WTC11 (cell line): ENCODE data around the gene BBOX1. TPM values are rescaled to one million over a fixed set of nuclear protein-coding genes. Genes with fewer than 3 reads are reported as not detected.

Source experiments
- ATAC-seq: fragments of 200-7000 bp; cut with Tn5 transposase; 2 replicates; pipeline ENCODE4 v1.10.0; 2021; ENCODE audit warnings: mild to moderate bottlenecking, moderate library complexity
- CTCF ChIA-PET: fragments of 300-600 bp; sonication (Branson Sonifier 250); formaldehyde crosslinking; loops from one replicate; lab custom pipeline; 2021; ENCODE audit warnings: antibody characterized with exemption; lab: Charles Lee
- POLR2A ChIA-PET: fragments of 350-600 bp; sonication (Branson Sonifier 250); formaldehyde crosslinking; loops from one replicate; lab custom pipeline; 2021; ENCODE audit warnings: antibody characterized with exemption; lab: Charles Lee
- DNase-seq: peaks from one replicate; pipeline ENCODE4 v3.0.0; 2021; ENCODE audit warnings: low spot score
- H3K27ac Mint-ChIP-seq: 2 replicates; pipeline ENCODE4 v1.8.0; 2021; ENCODE audit warnings: mixed read lengths
- H3K27me3 Mint-ChIP-seq: 2 replicates; pipeline ENCODE4 v1.8.0; 2021; ENCODE audit warnings: low read depth, mild to moderate bottlenecking, moderate library complexity, mixed read lengths
- H3K36me3 Mint-ChIP-seq: 2 replicates; pipeline ENCODE4 v1.8.0; 2021; ENCODE audit warnings: mixed read lengths
- H3K4me1 Mint-ChIP-seq: 2 replicates; pipeline ENCODE4 v1.8.0; 2022; ENCODE audit warnings: mixed read lengths
- H3K4me3 Mint-ChIP-seq: 2 replicates; pipeline ENCODE4 v1.8.0; 2021; ENCODE audit warnings: mild to moderate bottlenecking, moderate library complexity, mixed read lengths
- H3K9me3 Mint-ChIP-seq: 2 replicates; pipeline ENCODE4 v1.8.0; 2021; ENCODE audit warnings: mixed read lengths
- ATF1 ChIP-seq: sonication (generic); formaldehyde crosslinking; IDR thresholded peaks from 2 replicates; pipeline ENCODE4 v1.8.1; 2023; ENCODE audit warnings: mild to moderate bottlenecking, moderate library complexity, missing genetic modification reagents
- EMX1 ChIP-seq: fragments of 250-450 bp; sonication (Bioruptor Pico); IDR thresholded peaks from 2 replicates; pipeline ENCODE4 v1.8.0; 2021; ENCODE audit warnings: mild to moderate bottlenecking
- ETV6 ChIP-seq: sonication (generic); formaldehyde crosslinking; IDR thresholded peaks from 2 replicates; pipeline ENCODE4 v1.8.1; 2022; ENCODE audit warnings: mild to moderate bottlenecking, missing genetic modification reagents
- FOXK1 ChIP-seq: sonication (generic); formaldehyde crosslinking; IDR thresholded peaks from 2 replicates; pipeline ENCODE4 v1.8.0; 2022; ENCODE audit warnings: mild to moderate bottlenecking, moderate library complexity, missing genetic modification reagents
- FOXP1 ChIP-seq: sonication (generic); formaldehyde crosslinking; IDR thresholded peaks from 2 replicates; pipeline ENCODE4 v1.8.0; 2022; ENCODE audit warnings: missing genetic modification reagents, mild to moderate bottlenecking, moderate library complexity, borderline replicate concordance
- JAZF1 ChIP-seq: fragments of 250-450 bp; sonication (Bioruptor Pico); IDR thresholded peaks from 2 replicates; pipeline ENCODE4 v1.9.0; 2021; ENCODE audit warnings: moderate library complexity, mild to moderate bottlenecking, inconsistent platforms
- KAT7 ChIP-seq: sonication (generic); formaldehyde crosslinking; IDR thresholded peaks from 2 replicates; pipeline ENCODE4 v1.8.1; 2023; ENCODE audit warnings: missing genetic modification reagents, mild to moderate bottlenecking, borderline replicate concordance
- NFATC4 ChIP-seq: fragments of 250-450 bp; sonication (Bioruptor Pico); IDR thresholded peaks from 2 replicates; pipeline ENCODE4 v1.9.0; 2021; ENCODE audit warnings: mild to moderate bottlenecking
- NR3C1 ChIP-seq: sonication (generic); formaldehyde crosslinking; conservative IDR thresholded peaks from 2 replicates; pipeline ENCODE4 v1.8.1; 2023; ENCODE audit warnings: low read depth, mild to moderate bottlenecking, missing genetic modification reagents
- PRRX2 ChIP-seq: fragments of 250-450 bp; sonication (Bioruptor Pico); IDR thresholded peaks from 2 replicates; pipeline ENCODE4 v1.8.0; 2021; ENCODE audit warnings: mild to moderate bottlenecking
- TEAD1 ChIP-seq: sonication (generic); formaldehyde crosslinking; IDR thresholded peaks from 2 replicates; pipeline ENCODE4 v1.8.0; 2022; ENCODE audit warnings: mild to moderate bottlenecking, missing genetic modification reagents
- TEAD4 ChIP-seq: sonication (generic); formaldehyde crosslinking; IDR thresholded peaks from 2 replicates; pipeline ENCODE4 v1.8.0; 2022; ENCODE audit warnings: mild to moderate bottlenecking, missing genetic modification reagents
- ZBTB21 ChIP-seq: sonication (generic); formaldehyde crosslinking; IDR thresholded peaks from 2 replicates; pipeline ENCODE4 v1.8.1; 2023; ENCODE audit warnings: mild to moderate bottlenecking, missing genetic modification reagents, borderline replicate concordance
- ZNF121 ChIP-seq: sonication (generic); formaldehyde crosslinking; IDR thresholded peaks from 2 replicates; pipeline ENCODE4 v1.8.0; 2023; ENCODE audit warnings: missing genetic modification reagents
- ZNF396 ChIP-seq: fragments of 250-450 bp; sonication (Bioruptor Pico); IDR thresholded peaks from 2 replicates; pipeline ENCODE4 v1.8.0; 2021; ENCODE audit warnings: mild to moderate bottlenecking, moderate library complexity, borderline replicate concordance
- ZNF416 ChIP-seq: fragments of 250-450 bp; sonication (Bioruptor Pico); IDR thresholded peaks from 2 replicates; pipeline ENCODE4 v1.9.0; 2021; ENCODE audit warnings: mild to moderate bottlenecking, inconsistent platforms
- ZNF423 ChIP-seq: fragments of 250-450 bp; sonication (Bioruptor Pico); IDR thresholded peaks from 2 replicates; pipeline ENCODE4 v2.1.2; 2022; ENCODE audit warnings: mild to moderate bottlenecking, moderate library complexity
- total RNA-seq: library from RNA; stranded (reverse); gene quantifications from 3 replicates; pipeline ENCODE4 v1.2.3, GENCODE V29; 2021
- TF ChIP-seq, protein P1 (sequence below): sonication (generic); formaldehyde crosslinking; IDR thresholded peaks from 2 replicates; pipeline ENCODE4 v1.8.0; 2022; ENCODE audit warnings: mild to moderate bottlenecking, missing genetic modification reagents
- TF ChIP-seq, protein P2 (sequence below): sonication (generic); formaldehyde crosslinking; IDR thresholded peaks from 2 replicates; pipeline ENCODE4 v1.8.0; 2022; ENCODE audit warnings: missing genetic modification reagents
- TF ChIP-seq, protein P3 (sequence below): sonication (generic); formaldehyde crosslinking; IDR thresholded peaks from 2 replicates; pipeline ENCODE4 v1.8.1; 2023; ENCODE audit warnings: mild to moderate bottlenecking, missing genetic modification reagents, moderate library complexity
- TF ChIP-seq, protein P4 (sequence below): sonication (generic); formaldehyde crosslinking; IDR thresholded peaks from 2 replicates; pipeline ENCODE4 v1.8.0; 2022; ENCODE audit warnings: mild to moderate bottlenecking, missing genetic modification reagents
- TF ChIP-seq, protein P5 (sequence below): fragments of 250-450 bp; sonication (Bioruptor Pico); IDR thresholded peaks from 2 replicates; pipeline ENCODE4 v1.9.0; 2021; ENCODE audit warnings: mild to moderate bottlenecking, borderline replicate concordance
- TF ChIP-seq, protein P6 (sequence below): sonication (generic); formaldehyde crosslinking; IDR thresholded peaks from 2 replicates; pipeline ENCODE4 v1.8.0; 2022; ENCODE audit warnings: mild to moderate bottlenecking, missing genetic modification reagents

BBOX1 gene
- total RNA-seq, 1 experiment from 2014 or later = not detected

DNA sequence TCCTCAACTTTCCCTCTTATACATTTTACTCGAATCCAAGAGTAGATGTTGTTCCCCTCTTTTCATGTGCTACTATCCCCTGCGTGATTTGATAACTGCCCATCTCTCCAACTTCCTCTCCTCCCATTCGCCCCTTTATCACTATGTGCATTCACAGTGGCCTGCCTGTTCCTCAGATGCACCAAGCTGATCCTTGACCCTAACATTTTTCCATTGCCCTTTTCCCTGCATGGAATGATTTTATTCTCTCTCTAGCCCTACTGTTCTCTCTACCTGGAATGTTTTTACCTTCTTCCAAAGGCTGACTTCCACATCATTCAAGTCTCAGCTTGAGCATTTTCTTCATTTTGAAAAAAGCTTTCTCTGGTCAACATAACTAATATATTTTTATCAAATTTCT is 15.8 kb upstream of the BBOX1 start (continued):
- TF ChIP-seq, protein P1, sequence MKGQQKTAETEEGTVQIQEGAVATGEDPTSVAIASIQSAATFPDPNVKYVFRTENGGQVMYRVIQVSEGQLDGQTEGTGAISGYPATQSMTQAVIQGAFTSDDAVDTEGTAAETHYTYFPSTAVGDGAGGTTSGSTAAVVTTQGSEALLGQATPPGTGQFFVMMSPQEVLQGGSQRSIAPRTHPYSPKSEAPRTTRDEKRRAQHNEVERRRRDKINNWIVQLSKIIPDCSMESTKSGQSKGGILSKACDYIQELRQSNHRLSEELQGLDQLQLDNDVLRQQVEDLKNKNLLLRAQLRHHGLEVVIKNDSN (CRISPR knock-in tag) = no peak
- TF ChIP-seq, protein P2, sequence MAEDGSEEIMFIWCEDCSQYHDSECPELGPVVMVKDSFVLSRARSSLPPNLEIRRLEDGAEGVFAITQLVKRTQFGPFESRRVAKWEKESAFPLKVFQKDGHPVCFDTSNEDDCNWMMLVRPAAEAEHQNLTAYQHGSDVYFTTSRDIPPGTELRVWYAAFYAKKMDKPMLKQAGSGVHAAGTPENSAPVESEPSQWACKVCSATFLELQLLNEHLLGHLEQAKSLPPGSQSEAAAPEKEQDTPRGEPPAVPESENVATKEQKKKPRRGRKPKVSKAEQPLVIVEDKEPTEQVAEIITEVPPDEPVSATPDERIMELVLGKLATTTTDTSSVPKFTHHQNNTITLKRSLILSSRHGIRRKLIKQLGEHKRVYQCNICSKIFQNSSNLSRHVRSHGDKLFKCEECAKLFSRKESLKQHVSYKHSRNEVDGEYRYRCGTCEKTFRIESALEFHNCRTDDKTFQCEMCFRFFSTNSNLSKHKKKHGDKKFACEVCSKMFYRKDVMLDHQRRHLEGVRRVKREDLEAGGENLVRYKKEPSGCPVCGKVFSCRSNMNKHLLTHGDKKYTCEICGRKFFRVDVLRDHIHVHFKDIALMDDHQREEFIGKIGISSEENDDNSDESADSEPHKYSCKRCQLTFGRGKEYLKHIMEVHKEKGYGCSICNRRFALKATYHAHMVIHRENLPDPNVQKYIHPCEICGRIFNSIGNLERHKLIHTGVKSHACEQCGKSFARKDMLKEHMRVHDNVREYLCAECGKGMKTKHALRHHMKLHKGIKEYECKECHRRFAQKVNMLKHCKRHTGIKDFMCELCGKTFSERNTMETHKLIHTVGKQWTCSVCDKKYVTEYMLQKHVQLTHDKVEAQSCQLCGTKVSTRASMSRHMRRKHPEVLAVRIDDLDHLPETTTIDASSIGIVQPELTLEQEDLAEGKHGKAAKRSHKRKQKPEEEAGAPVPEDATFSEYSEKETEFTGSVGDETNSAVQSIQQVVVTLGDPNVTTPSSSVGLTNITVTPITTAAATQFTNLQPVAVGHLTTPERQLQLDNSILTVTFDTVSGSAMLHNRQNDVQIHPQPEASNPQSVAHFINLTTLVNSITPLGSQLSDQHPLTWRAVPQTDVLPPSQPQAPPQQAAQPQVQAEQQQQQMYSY (CRISPR knock-in tag) = no peak
- TF ChIP-seq ATF1 (CRISPR knock-in tag) (no peak), TEAD1 (no peak), JAZF1 (no peak)

DNA sequence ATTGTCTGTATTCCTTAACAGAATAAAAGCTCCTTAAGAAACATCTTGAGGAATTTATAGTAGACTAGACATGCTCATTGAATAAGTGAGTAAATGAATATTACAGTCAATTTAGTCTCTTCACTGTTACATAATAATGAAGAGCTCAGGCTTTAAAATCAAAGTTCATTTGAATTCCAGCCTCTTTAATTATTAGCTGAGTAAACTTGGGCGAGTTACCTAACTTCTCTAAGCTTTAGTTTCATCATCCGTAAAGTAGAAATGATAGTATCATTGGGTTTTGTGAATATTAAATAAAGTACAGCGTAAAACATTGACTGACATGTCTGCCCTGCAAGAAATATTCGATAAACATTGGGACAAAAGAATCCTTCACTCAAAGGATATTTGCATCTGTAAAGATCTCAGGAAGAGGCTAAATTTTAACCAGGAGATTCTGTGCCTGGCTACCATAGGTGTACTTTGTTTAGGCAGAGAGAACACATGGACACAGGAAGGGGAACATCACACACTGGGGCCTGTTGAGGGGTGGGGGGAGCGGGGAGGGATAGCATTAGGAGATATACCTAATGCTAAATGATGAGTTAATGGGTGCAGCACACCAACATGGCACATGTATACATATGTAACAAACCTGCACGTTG is 15.2 kb upstream of the BBOX1 start:
- DNase-seq = no peak
- H3K9me3 Mint-ChIP-seq = no peaks in the 10 kb centered on the region
- no peak for TF ChIP-seq ZBTB21 (CRISPR knock-in tag)
- no peak for TF ChIP-seq ZNF423 (CRISPR knock-in tag)
- H3K36me3 Mint-ChIP-seq = no peaks in the 10 kb centered on the region
- ATAC-seq = peak; percentile 30; the same call in 1 of the 2 replicates
- H3K27me3 Mint-ChIP-seq = no peaks in the 10 kb centered on the region
- CTCF ChIA-PET = no interaction called here
- no peak overlapping the region for H3K27ac Mint-ChIP-seq
- POLR2A ChIA-PET = no interaction called here
- H3K4me1 Mint-ChIP-seq = peaks cover 14% of the 10 kb centered on the region
- H3K4me3 Mint-ChIP-seq = no peak overlapping the region

DNA sequence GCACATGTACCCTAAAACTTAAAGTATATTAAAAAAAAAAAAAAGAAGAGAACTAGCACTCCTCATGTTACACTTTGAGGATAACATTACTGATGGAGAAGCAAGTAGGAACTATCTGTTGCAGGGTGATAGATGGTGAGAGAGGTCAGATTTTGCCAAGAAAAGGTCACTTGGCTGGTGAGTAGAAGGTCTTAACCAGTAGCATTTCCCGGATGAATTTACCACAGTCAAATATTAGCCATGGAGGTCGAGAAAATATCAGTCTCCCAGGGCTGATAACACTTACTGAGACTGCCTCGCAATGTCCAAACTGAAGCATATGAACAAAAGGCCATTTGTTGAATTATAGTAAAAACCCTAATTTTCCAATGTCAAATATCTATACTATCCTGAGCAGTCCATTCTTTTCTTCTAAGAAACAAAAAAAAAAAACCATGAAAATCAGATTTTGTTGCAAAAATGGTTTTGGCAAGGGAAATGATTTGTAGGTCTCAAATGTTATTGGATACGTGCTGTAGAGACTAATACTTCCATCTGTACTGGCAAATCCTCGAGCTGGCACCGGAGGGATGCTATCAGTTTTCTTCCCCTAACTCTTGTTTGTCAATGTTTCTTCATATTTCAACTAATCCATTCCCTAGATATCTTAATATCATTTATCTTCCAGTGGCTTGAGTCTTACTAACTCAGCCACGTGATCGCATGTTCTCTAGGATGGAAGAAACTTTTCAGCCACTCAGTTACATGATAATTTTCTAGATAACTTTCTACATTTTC is 14.5 kb upstream of the BBOX1 start:
- no peak overlapping the region for H3K4me3 Mint-ChIP-seq
- peaks cover 14% of the 10 kb centered on the region for H3K4me1 Mint-ChIP-seq
- H3K36me3 Mint-ChIP-seq = no peaks in the 10 kb centered on the region
- ChIA-PET POLR2A (interaction anchor here (0.8 kb wide), 1 partner anchor 93 kb away, joined by 6 read pairs; no protein-coding TSS in a partner anchor), CTCF (no interaction called here)
- no peaks in the 10 kb centered on the region for H3K9me3 Mint-ChIP-seq
- TF ChIP-seq FOXP1 (CRISPR knock-in tag) (no peak), FOXK1 (CRISPR knock-in tag) (no peak), JAZF1 (no peak), PRRX2 (CRISPR knock-in tag) (no peak), KAT7 (CRISPR knock-in tag) (no peak), ETV6 (no peak), NFATC4 (CRISPR knock-in tag) (no peak), NR3C1 (CRISPR knock-in tag) (no peak), ZNF396 (CRISPR knock-in tag) (no peak), EMX1 (CRISPR knock-in tag) (no peak), ZNF121 (no peak), TEAD4 (no peak), ZNF416 (CRISPR knock-in tag) (no peak)
- TF ChIP-seq, protein P3, sequence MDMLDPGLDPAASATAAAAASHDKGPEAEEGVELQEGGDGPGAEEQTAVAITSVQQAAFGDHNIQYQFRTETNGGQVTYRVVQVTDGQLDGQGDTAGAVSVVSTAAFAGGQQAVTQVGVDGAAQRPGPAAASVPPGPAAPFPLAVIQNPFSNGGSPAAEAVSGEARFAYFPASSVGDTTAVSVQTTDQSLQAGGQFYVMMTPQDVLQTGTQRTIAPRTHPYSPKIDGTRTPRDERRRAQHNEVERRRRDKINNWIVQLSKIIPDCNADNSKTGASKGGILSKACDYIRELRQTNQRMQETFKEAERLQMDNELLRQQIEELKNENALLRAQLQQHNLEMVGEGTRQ = no peak
- TF ChIP-seq, protein P4, sequence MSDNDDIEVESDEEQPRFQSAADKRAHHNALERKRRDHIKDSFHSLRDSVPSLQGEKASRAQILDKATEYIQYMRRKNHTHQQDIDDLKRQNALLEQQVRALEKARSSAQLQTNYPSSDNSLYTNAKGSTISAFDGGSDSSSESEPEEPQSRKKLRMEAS (CRISPR knock-in tag) = no peak
- TF ChIP-seq, protein P5, sequence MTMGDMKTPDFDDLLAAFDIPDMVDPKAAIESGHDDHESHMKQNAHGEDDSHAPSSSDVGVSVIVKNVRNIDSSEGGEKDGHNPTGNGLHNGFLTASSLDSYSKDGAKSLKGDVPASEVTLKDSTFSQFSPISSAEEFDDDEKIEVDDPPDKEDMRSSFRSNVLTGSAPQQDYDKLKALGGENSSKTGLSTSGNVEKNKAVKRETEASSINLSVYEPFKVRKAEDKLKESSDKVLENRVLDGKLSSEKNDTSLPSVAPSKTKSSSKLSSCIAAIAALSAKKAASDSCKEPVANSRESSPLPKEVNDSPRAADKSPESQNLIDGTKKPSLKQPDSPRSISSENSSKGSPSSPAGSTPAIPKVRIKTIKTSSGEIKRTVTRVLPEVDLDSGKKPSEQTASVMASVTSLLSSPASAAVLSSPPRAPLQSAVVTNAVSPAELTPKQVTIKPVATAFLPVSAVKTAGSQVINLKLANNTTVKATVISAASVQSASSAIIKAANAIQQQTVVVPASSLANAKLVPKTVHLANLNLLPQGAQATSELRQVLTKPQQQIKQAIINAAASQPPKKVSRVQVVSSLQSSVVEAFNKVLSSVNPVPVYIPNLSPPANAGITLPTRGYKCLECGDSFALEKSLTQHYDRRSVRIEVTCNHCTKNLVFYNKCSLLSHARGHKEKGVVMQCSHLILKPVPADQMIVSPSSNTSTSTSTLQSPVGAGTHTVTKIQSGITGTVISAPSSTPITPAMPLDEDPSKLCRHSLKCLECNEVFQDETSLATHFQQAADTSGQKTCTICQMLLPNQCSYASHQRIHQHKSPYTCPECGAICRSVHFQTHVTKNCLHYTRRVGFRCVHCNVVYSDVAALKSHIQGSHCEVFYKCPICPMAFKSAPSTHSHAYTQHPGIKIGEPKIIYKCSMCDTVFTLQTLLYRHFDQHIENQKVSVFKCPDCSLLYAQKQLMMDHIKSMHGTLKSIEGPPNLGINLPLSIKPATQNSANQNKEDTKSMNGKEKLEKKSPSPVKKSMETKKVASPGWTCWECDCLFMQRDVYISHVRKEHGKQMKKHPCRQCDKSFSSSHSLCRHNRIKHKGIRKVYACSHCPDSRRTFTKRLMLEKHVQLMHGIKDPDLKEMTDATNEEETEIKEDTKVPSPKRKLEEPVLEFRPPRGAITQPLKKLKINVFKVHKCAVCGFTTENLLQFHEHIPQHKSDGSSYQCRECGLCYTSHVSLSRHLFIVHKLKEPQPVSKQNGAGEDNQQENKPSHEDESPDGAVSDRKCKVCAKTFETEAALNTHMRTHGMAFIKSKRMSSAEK (CRISPR knock-in tag) = no peak
- TF ChIP-seq, protein P6, sequence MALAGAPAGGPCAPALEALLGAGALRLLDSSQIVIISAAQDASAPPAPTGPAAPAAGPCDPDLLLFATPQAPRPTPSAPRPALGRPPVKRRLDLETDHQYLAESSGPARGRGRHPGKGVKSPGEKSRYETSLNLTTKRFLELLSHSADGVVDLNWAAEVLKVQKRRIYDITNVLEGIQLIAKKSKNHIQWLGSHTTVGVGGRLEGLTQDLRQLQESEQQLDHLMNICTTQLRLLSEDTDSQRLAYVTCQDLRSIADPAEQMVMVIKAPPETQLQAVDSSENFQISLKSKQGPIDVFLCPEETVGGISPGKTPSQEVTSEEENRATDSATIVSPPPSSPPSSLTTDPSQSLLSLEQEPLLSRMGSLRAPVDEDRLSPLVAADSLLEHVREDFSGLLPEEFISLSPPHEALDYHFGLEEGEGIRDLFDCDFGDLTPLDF (CRISPR knock-in tag) = no peak
- DNase-seq (no peak), ATAC-seq (no peak)
- H3K27me3 Mint-ChIP-seq = no peaks in the 10 kb centered on the region
- H3K27ac Mint-ChIP-seq = no peak overlapping the region
